Epithelial cell of proximal tubule (primary cell): Measurements from ENCODE around the gene ZNF880. TPM values are rescaled to one million over a fixed set of nuclear protein-coding genes. Genes with fewer than 3 reads are reported as not detected.
A peak's percentile ranks its signal among the peaks of the same experiment; 100 is the strongest.

Experiments used
- DNase-seq: peaks from one replicate; pipeline ENCODE4 v3.0.0-alpha.2; 2011; ENCODE audit warnings: low read depth
- H3K4me3 ChIP-seq: 2 replicates; pipeline ENCODE4 v1.5.1; 2011; ENCODE audit warnings: low read depth, mild to moderate bottlenecking, low read length
- total RNA-seq: library from RNA; depleted of rRNA; stranded (reverse); fragments of >200 nt; gene quantifications from 2 replicates; pipeline ENCODE4 v1.2.3, GENCODE V29; 2015
- TF ChIP-seq, protein P1 (sequence below): conservative IDR thresholded peaks from 2 replicates; pipeline ENCODE4 v1.5.1; 2012; ENCODE audit warnings: low read depth, mild to moderate bottlenecking, low read length

ZNF880 gene
- total RNA-seq, 1 donor from 2014 or later: 22.8 TPM

- H3K4me3 ChIP-seq: no peak overlapping the region
- DNase-seq: no peak
- TF ChIP-seq, protein P1, sequence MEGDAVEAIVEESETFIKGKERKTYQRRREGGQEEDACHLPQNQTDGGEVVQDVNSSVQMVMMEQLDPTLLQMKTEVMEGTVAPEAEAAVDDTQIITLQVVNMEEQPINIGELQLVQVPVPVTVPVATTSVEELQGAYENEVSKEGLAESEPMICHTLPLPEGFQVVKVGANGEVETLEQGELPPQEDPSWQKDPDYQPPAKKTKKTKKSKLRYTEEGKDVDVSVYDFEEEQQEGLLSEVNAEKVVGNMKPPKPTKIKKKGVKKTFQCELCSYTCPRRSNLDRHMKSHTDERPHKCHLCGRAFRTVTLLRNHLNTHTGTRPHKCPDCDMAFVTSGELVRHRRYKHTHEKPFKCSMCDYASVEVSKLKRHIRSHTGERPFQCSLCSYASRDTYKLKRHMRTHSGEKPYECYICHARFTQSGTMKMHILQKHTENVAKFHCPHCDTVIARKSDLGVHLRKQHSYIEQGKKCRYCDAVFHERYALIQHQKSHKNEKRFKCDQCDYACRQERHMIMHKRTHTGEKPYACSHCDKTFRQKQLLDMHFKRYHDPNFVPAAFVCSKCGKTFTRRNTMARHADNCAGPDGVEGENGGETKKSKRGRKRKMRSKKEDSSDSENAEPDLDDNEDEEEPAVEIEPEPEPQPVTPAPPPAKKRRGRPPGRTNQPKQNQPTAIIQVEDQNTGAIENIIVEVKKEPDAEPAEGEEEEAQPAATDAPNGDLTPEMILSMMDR: peak; percentile 48
Observed at GRCh38 chr19:52343548-52343947, 26.2 kb upstream of the ZNF880 start.

GRCh38 chr19:52345162-52345561 lies 24.6 kb upstream of the ZNF880 start:
- TF ChIP-seq, protein P1: no peak
- no peak for DNase-seq
- no peak overlapping the region for H3K4me3 ChIP-seq

- H3K4me3 ChIP-seq: no peak overlapping the region
- DNase-seq: no peak
- TF ChIP-seq, protein P1: peak; percentile 5
Observed at GRCh38 chr19:52351512-52351911, 18.2 kb upstream of the ZNF880 start.

DNA sequence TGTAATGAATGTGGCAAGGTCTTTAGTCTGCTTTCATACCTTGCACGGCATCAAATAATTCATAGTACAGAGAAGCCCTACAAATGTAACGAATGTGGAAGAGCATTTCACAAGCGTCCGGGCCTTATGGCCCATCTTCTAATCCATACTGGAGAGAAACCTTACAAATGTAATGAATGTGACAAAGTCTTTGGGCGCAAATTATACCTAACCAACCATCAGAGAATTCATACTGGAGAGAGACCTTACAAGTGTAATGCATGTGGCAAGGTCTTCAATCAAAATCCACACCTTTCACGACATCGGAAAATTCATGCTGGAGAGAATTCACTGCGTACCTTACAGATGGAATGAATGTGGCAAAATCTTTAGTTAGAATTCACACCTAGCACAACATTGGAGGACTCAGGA lies 3.3 kb upstream of the ZNF880 start:
- TF ChIP-seq, protein P1: no peak
- DNase-seq: no peak
- H3K4me3 ChIP-seq: no peak overlapping the region

DNA sequence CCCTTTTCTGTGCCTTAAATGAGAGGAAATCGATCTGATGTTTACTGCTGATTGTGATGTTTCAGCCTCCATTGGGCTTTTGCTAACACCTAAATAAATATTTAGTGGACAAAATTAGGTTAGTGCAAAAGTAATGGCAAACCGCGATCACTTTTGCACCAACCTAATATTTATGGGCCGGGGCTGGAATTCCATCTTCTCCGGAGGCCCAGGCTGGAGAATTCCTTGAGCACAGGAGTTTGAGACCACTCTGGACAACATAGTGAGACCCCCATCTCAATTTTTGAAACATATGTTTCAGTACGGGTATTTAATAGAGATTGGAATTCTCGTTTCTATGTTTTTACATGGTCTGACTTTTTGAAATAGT lies 603 bp downstream of the ZNF880 start:
- no peak for DNase-seq
- peak overlapping the region; percentile 76 for H3K4me3 ChIP-seq
- TF ChIP-seq, protein P1: no peak

DNA sequence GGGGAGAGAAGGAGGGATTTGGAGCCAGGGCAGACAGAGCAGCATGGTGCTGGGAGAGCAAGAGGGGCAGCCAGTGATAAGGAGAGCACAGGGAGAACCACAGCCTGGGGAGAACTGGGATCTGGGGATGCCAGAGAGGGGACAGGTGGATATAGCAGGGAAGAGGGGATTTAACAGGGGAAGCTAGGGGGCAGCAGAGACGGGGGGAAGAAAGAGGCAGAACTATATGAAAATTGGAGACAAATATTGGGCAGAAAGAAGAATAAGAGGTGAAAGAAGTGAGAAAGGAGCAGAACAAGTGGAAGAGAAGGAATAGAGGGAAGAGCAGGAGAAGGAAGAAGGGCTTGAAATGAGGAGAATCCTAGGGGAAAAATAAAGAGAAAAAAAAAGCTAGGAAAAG lies 21.4 kb downstream of the ZNF880 start:
- TF ChIP-seq, protein P1: no peak
- H3K4me3 ChIP-seq: no peak overlapping the region
- DNase-seq: no peak

DNA sequence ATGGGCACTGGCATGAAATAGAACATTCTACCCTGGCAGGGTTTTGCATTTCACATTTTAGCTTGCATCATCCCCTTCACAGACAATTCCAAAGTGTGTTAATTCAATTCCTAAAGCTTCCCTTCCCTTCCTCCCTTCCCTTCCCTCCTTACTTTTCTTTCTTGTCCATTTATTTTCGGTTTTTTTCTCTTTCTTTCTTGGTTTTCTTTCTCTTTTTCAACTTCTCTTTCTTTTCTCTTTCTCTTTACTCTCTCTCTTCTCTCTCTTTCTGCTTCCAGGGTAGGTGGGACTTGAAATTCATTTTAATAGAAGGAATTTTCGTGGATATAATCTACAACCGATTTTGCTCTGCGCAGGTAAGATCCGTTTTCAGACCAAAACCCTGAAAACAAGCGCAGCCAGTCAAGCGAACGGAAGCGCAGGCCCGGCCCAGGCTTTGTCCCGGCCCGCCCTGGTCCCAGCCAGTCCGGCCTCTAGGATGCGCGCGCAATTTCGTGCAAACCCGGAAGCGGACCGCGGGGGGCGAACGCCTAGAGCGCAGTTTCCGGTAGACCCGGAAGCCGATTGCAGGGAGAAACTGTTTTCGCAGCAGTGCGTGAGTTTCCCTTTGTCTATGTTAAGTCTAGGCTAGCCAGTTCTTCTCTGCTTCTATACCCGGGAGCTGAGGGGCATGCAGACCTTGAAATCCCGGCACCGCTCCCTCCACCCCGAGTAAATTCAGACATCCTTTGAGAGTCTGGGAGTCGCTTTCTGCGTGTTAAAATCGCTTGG lies 27.8 kb downstream of the ZNF880 start, which contains the start of gene ZNF528:
Gene ZNF528, plus strand, starts transcription at position 540 of the 771 bp plus-strand sequence. CDS start 4,165 bp downstream, outside the sequence.
- TF ChIP-seq, protein P1: no peak
- H3K4me3 ChIP-seq: peak within 1 kb of the TSS; percentile 75
- DNase-seq: peak; percentile 56
